Kidney glomerular epithelial cell (primary cell): Measurements from ENCODE around the gene KLHL21.
"Not testable (repeated sequence)": the region's sequence is repeated elsewhere in the genome, so short reads cannot be mapped to it uniquely, and the experiment has no call there.

Experiments used
- DNase-seq: peaks from one replicate; lab custom pipeline; 2025; lab: John Stamatoyannopoulos, UW

The KLHL21 gene, protein sequence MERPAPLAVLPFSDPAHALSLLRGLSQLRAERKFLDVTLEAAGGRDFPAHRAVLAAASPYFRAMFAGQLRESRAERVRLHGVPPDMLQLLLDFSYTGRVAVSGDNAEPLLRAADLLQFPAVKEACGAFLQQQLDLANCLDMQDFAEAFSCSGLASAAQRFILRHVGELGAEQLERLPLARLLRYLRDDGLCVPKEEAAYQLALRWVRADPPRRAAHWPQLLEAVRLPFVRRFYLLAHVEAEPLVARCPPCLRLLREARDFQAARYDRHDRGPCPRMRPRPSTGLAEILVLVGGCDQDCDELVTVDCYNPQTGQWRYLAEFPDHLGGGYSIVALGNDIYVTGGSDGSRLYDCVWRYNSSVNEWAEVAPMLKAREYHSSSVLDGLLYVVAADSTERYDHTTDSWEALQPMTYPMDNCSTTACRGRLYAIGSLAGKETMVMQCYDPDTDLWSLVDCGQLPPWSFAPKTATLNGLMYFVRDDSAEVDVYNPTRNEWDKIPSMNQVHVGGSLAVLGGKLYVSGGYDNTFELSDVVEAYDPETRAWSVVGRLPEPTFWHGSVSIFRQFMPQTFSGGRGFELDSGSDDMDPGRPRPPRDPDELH

GRCh38 chr1:6602669-6603237, at the start of gene KLHL21:
Gene KLHL21 (minus strand): TSS chr1:6602869. CDS start chr1:6602817, 52 bp downstream.
- DNase-seq: peak; percentile 79

DNA sequence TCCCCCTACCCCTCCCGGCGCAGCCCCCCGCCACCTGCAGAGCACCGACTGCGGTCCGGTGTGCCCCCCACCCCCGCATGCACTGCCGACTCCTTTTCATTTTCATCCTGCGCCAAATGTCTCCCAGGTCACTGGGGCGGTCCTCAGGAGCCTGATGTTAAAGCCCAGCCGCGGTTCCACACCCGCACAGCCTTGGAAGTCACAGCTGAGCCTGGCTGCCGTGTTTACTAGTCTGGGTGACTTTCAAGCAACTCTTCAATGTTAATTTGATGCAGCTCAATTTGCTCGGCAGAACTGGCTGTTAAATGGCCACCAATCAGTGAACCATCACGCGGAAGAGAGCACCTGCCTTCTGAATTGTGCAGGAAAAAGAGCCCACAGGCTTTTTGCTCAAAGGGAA, 49.2 kb upstream of the KLHL21 start:
- no peak for DNase-seq

DNA sequence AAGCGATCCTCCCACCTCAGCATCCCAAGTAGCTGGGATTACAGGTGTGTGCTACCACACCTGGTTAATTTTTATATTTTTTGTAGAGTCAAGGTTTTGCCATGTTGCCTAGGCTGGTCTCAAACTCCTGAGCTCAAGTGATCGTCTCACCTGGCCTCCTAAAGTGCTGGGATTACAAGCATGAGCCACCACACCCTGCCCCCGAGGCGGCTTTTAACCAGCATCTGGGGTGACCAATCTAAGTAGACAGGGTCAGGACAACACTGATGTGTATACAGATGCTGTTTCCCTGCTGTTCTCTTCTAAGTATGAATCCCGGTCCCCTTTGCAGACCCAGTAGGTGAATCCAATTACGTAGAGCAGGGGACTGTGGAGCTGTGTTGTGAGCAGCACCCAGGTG, 45.9 kb upstream of the KLHL21 start:
- DNase-seq: no peak

DNA sequence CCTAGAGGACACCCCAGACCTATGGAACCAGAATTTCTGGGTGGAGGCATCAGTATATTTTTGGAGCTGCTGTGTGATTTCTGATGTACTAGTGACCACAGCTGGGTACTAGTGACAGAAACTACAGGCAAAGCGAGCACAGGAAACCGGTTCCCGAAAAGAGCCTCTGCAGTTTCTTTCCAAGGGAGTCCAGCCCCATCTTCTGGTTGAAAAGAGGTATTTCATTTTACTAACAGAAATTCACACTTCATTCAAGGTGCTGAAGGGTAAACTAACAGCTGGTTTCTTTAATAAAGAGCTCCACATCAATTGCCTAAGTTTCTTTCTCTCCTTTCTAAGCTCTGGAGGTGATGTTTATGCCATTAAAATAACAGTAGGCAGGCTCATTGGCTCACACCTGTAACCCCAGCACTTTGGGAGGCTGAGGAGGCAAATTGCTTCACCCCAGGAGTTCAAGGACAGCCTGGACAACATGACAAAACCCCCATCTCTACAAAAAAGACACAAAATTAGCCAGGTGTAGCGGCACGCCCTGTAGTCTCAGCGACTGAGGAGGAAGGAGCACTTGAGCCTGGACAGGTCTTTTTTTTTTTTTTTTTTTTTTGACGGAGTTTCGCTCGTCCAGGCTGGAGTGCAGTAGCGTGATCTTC, 44.0 kb upstream of the KLHL21 start:
- DNase-seq: peak; percentile 50

DNA sequence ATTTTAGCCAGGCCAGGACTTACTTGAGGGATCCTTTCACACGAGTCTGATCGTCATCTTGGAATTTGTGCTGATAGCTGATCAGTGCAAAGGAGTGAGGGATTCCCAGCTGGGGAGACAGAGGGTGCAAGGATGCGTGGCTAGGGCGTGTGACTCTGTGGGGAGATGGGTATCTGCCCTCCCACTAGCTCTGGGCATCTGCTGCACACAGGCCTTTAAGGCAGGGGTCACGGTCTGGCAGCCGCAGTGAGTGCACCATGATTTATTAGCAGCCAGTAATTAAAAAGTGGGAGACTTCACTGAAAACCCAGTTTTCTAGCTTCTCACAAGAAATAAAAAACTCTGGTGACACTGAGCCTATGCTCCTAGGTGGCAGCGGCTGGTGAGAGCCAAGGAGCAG, 42.3 kb upstream of the KLHL21 start:
- peak; percentile 76 for DNase-seq

GRCh38 chr1:6640867-6641266, 38.2 kb upstream of the KLHL21 start:
- not testable (repeated sequence) for DNase-seq

GRCh38 chr1:6638226-6638625, 35.6 kb upstream of the KLHL21 start:
- peak; percentile 11 for DNase-seq

- no peak for DNase-seq
These were observed 35.1 kb upstream of the KLHL21 start for GRCh38 chr1:6637770-6638169.

DNA sequence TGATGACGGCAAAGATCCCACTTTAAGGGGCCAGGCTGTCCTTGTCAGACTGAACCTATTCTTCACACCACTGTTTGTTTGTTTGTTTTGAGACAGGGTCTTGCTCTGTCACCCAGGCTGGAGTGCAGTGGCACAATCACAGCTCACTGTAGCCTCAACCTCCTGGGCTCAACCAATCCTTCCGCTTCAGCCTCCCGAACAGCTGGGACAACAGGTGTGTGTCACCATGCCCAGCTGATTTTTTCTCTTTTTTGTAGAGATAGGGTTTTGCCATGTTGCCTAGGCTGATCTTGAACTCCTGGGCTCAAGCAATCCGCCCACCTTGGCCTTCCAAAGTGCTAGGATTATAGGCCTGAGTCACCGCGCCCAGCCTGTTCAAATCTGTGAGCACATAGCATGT, 34.1 kb upstream of the KLHL21 start:
- DNase-seq: not testable (repeated sequence)

GRCh38 chr1:6635910-6636760, 33.5 kb upstream of the KLHL21 start:
- no peak for DNase-seq

DNA sequence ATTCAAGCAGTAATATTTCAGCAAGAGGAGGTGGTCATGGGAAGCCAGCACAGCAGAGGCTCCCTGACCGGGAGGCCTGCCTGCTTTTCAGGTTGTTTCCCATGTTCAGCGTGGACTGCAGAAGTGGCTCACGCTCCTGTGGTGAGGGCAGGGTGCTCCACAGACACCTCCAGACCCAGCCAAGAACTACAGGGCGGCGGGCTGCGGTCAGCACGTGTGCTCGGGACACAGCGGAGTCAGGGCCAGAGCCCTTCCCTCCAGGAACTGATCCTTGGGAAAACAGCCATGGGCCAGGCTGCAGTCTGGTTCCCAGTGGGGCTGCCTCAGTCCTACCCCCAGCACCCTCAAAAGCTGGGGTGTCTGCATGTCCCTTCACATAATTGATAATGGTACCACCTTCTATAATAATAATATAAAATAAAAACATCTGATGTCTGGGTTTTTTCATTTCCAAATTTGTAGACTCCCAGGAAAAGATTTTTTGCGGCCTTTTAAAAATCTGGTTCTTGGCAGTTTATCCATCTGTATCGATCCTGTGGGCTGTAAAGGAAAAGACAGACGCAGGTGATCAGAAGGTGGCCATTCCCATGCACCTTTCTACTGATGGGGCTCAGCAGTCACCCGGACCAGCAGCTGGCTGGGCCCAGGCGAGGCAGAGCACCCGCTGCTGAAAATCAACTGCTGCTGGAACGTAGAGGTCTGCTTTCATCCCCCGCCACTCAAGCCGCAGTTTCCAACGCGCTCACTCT, 32.7 kb upstream of the KLHL21 start:
- no peak for DNase-seq

DNA sequence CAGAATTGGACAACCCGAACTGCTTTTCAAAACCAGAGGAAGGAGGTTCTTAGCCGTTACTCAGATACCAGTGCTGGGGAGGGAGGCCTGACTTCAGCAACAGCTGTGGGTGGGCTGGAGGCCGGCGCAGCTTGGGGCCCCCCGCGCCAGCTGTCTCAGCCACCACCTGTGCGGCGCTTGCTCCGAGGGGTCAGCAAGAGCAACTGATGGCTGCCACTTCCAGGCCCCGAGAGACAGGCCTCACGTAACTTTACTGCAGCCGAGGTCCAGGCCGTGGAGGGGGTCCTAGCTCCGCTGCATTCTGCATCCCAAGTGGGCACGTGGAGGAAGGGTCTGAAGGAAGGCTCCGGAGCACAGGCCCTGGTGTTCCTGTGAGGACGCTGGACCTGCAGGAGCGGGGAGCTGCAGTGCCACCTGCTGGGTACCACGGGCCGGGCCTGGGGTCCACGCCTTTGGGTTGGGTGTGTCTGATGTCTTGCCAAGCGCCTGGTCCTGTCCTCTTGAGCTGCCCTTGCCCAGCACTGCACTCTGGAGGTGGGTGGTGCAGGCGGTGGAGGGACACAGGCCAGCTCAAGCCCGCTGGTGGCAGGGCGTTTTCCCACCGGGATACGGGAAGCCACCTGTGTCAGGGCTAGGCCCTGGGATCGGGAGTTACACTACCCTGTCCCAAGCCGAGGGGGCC, 31.8 kb upstream of the KLHL21 start:
- DNase-seq: no peak

- no peak for DNase-seq
These were observed 30.2 kb upstream of the KLHL21 start for GRCh38 chr1:6632588-6633514.

DNA sequence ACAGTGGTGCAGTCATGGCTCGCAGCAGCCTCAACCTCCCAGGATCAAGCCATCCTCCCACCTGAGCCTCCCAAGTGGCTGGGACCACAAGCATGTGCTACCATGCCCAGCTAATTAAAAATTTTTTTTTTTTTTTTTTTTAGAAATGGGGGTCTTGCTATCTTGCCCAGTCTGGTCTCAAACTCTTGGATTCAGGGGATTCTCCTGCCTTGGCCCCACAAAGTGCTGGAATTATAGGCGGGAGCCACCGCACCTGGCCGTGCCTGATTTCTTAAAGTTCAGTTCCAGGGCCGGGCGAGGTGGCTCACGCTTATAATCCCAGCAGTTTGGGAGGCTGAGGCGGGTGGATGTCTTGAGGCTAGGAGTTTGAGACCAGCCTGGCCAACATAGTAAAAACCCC, 28.4 kb upstream of the KLHL21 start:
- DNase-seq: no peak

DNA sequence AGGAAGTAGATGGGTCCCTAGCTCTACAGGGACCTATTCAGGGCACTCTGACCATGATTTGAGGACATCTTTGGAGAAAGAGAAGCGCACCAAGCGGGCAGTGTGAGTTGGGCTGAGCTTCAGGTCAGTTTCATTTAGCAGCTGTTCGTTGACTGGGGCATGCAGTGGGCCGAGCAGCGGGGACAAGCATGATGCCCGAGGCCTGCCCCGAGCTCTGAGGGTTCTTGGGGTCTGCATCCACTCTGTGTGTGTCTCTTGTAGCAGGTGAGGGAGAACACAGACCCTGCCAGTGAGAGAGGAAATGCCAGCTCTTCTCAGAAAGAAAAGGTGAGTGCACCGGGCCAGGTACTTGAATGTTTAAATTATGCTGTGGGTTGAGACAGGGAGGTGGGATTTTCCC, 27.4 kb upstream of the KLHL21 start:
- DNase-seq: no peak

DNA sequence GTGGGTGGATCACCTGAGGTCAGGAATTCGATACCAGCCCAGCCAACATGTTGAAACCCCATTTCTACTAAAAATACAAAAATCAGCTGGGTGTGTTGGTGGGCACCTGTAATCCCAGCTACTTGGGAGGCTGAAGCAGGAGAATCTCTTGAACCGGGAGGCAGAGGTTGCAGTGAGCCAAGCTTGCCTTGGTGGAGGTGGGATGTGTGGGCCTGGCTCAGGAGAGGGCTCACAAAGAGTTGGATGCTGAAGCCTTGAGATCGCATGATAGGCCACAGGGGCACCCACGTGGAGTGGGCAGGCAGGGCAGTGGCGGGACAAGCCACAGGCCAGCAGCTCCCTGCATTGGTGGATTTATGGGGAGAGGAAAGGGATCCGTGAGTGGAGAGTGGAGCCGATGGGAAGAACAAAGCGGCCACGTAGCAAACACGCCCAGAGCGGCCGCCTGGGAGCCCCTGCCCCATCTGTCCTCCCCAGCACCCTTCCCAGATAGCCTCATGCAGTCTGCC, 26.4 kb upstream of the KLHL21 start:
- no peak for DNase-seq

GRCh38 chr1:6627841-6628545, 25.3 kb upstream of the KLHL21 start:
- DNase-seq: no peak

GRCh38 chr1:6627031-6627430, 24.4 kb upstream of the KLHL21 start:
- no peak for DNase-seq
